Spinal cord (tissue), 10 donors: ENCODE results near the gene GPAT3. TPM values are rescaled to one million over a fixed set of nuclear protein-coding genes. Genes with fewer than 3 reads are reported as not detected.
"Not testable (repeated sequence)": the region's sequence is repeated elsewhere in the genome, so short reads cannot be mapped to it uniquely, and the experiment has no call there.

Experiments
- DNase-seq, 6 donors: peaks; one replicate each; pipeline versions ENCODE4 v3.0.0 to v3.0.0-alpha.2; 2013 to 2015; ENCODE audit warnings: low spot score in 6 of 6, low read depth in 4 of 6
- H3K27ac ChIP-seq: one replicate; pipeline ENCODE4 v1.5.1; 2013; ENCODE audit warnings: low read depth, low read length, control low read depth
- H3K27me3 ChIP-seq: one replicate; pipeline ENCODE4 v1.6.1; 2013; ENCODE audit warnings: low read length; ENCODE audit not compliant: control insufficient read depth, insufficient read depth
- H3K36me3 ChIP-seq: one replicate; pipeline ENCODE4 v1.6.1; 2013; ENCODE audit warnings: low read length; ENCODE audit not compliant: control insufficient read depth, insufficient read depth
- H3K4me1 ChIP-seq: one replicate; pipeline ENCODE4 v1.6.1; 2013; ENCODE audit warnings: low read length; ENCODE audit not compliant: control insufficient read depth, insufficient read depth
- H3K4me3 ChIP-seq: one replicate; pipeline ENCODE4 v1.5.1; 2013; ENCODE audit warnings: low read depth, low read length, control low read depth
- H3K9me3 ChIP-seq: one replicate; pipeline ENCODE4 v1.6.1; 2013; ENCODE audit warnings: low read length; ENCODE audit not compliant: control insufficient read depth, insufficient read depth
- WGBS: methylation state at CpG from one replicate; pipeline ENCODE4 v1.1.5; 2013; ENCODE audit warnings: missing lambda C conversion rate; ENCODE audit not compliant: insufficient coverage; 5-methylcytosine and 5-hydroxymethylcytosine counted together
- long read RNA-seq, 4 donors: transcript quantifications; one replicate each; lab custom pipeline, GENCODE V29; 2026
- polyA plus RNA-seq, 2 donors: library from polyadenylated mRNA; unstranded; fragments of 120-200 nt; gene quantifications; one replicate each; pipeline ENCODE4 v1.2.1, GENCODE V29; 2013; ENCODE audit not compliant: insufficient read length in 2 of 2
- total RNA-seq, 2 donors: library from RNA; depleted of rRNA in 1 of 2; stranded (reverse); fragments of 120-200 nt in 1 of 2; fragments of >200 nt in 1 of 2; gene quantifications; one replicate each; pipeline versions ENCODE4 v1.2.3 to v1.2.4, GENCODE V29; 2013 to 2014
- donor health status: healthy.

Gene GPAT3
- 1 to 10 TPM; 4.4 to 7.4 TPM for total RNA-seq
- polyA plus RNA-seq: 1 to 10 TPM; 3.4 to 3.6 TPM
- long read RNA-seq, donor 1: 0 reads
- long read RNA-seq, donor 2, partial matches to known transcripts: 0 of 1 reads
- long read RNA-seq, donor 2, other reads (novel, unspliced or antisense): 0 of 1 reads
- long read RNA-seq, donor 3, partial matches to known transcripts: 0 of 1 reads
- long read RNA-seq, donor 3, other reads (novel, unspliced or antisense): 0 of 1 reads
- long read RNA-seq, donor 4, partial matches to known transcripts: 6 of 10 reads
- long read RNA-seq, donor 4, other reads (novel, unspliced or antisense): 0 of 10 reads

DNA sequence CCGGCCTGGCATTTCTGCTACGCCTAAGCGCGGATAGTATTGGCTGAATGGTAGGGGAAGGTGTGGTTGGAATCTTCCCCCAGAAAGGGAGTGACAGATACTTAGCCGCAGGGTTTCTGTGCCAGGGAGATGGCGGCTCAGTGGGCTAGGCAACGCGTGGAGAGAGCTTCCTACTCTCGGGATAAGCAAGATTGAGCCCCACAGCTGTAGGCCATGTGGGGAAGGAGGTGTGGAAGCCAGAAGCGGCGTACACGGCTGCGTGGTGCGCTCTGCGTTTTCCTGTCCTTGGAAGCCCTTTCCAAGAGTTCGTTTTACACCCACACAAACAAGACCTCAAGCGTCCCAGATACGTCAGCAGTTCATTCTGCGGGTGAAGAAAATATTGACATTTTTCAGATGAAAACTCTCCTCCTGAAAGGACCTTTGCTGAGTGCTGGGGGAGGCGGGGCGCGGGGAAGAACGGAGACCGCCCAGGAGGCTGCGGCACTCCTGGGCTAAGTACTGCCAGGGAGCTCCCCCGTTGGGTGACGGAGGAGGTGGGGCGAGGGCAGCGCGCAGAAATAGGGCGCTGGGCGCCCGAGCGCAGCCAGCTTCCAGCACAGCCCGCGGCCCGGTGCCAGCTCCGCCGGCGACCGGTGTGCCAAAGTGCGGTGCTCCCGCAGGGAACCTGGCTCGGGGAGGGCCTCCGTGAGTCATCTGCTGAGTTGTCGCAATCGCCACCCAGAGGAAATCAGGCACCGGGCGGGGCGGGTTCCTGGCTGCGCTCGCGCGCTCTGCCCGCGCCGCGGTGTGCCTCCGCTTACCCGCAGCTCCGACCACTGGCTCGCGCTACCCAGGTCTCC, at the start of gene GPAT3:
TSS of gene GPAT3 (plus strand) at position 589 of the 842 bp plus-strand sequence. CDS start 515 bp downstream, outside the sequence.
- H3K27ac ChIP-seq: no peak within 1 kb of the TSS
- H3K36me3 ChIP-seq: no peaks in the 10 kb centered on the region
- under 1% methylated on average over 56 of the region's 63 CpGs for WGBS
- DNase-seq: peak in 3 of 6 donors; percentile 9 to 65 (median 51)
- H3K27me3 ChIP-seq: peaks cover 46% of the 10 kb centered on the region
- peaks cover 20% of the 10 kb centered on the region for H3K4me1 ChIP-seq
- peak within 1 kb of the TSS; percentile 54 for H3K4me3 ChIP-seq
- H3K9me3 ChIP-seq: no peaks in the 10 kb centered on the region

DNA sequence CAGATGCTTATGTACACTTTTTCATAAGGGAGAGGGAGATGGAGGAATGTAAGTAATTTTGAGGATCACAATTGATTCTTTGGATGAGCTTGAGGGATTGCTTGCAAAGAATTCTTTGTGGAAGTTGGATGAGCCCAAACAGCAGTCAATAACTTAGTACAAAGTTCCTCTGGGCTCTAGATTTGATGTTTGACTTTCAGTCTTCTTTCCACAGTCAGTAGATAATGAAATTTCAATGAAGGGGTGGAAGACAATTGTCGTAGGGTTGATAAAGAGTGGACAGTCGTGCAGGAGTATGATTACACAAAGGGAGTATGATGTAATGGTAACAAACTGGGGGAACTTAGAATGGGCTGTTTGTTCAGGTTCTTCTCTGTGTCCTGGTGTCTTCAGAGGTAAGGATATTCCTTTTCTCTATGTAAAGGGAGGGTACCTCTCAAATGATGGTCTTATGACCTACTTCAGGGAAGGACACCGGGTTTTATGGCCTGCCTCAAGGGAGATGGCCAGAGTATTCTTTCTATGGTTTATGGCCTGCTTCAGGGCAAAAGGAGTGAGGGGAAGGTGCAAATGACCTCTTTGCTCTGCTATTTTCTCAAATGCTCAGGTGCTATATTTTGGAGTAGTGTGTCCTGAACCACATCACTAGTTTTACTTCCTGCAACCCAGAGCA, 49.3 kb upstream of the GPAT3 start:
- Histone ChIP-seq H3K4me3 (no peak overlapping the region), H3K4me1 (peaks cover 6% of the 10 kb centered on the region), H3K9me3 (no peaks in the 10 kb centered on the region), H3K27ac (no peak overlapping the region), H3K36me3 (no peaks in the 10 kb centered on the region), H3K27me3 (no peaks in the 10 kb centered on the region)
- WGBS: 67% methylated on average over 2 of the region's 3 CpGs
- no peak for DNase-seq

DNA sequence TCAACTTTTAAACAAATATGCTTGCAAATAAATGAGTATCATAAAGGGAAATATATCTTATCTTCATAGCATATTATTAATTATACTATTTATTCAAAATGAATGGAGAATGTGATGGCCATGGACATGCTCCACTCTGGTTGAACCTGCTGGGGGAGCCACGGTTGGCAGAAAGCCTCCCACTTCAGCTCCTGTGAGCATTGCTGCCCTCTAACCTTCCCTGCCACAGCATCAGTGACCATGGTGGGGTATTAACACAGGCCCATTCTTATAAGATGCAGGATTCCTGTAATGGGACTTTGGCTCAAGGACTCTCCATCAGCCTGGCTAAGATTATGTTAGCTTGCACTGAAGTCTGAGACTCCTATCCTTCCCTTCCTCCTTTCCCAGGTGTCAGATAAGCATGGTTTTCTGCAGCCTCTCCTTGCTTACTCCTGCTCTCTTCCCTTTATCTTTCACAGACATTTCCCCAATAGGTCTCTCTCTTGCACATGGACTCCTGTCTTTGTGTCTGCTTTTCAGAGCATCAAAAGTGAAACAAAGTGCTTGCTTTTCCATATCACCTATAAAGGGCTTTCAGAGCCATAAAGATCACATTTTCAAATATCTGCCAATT, 46.1 kb upstream of the GPAT3 start:
- H3K4me1 ChIP-seq: no peaks in the 10 kb centered on the region
- no peaks in the 10 kb centered on the region for H3K9me3 ChIP-seq
- peak in 1 of 6 donors; percentile 1 for DNase-seq
- WGBS: 38% methylated on average over 1 of the region's 1 CpG
- H3K4me3 ChIP-seq: no peak overlapping the region
- no peak overlapping the region for H3K27ac ChIP-seq
- no peaks in the 10 kb centered on the region for H3K27me3 ChIP-seq
- no peaks in the 10 kb centered on the region for H3K36me3 ChIP-seq

- Histone ChIP-seq H3K4me1 (no peaks in the 10 kb centered on the region), H3K9me3 (no peaks in the 10 kb centered on the region), H3K27me3 (no peaks in the 10 kb centered on the region), H3K27ac (no peak overlapping the region), H3K36me3 (no peaks in the 10 kb centered on the region), H3K4me3 (no peak overlapping the region)
- WGBS: no CpG with 5 or more reads among the region's 1 CpG
- peak in 2 of 6 donors; percentile 9 to 14 for DNase-seq
These were observed 44.9 kb upstream of the GPAT3 start for GRCh38 chr4:83490876-83491450.

GRCh38 chr4:83496085-83496917, 39.6 kb upstream of the GPAT3 start:
- WGBS: 61% methylated on average over 5 of the region's 8 CpGs
- not testable (repeated sequence) for H3K27ac ChIP-seq, H3K4me3 ChIP-seq, H3K27me3 ChIP-seq, H3K36me3 ChIP-seq, H3K4me1 ChIP-seq, H3K9me3 ChIP-seq
- DNase-seq: peak in 1 of 6 donors; percentile 18

GRCh38 chr4:83498187-83498586, 37.7 kb upstream of the GPAT3 start:
- Histone ChIP-seq H3K9me3 (no peaks in the 10 kb centered on the region), H3K4me3 (no peak overlapping the region), H3K36me3 (no peaks in the 10 kb centered on the region), H3K27me3 (no peaks in the 10 kb centered on the region), H3K27ac (no peak overlapping the region), H3K4me1 (no peaks in the 10 kb centered on the region)
- WGBS: no CpG with 5 or more reads among the region's 1 CpG
- no peak for DNase-seq

- 95% methylated on average over 3 of the region's 3 CpGs for WGBS
- H3K27me3 ChIP-seq, H3K27ac ChIP-seq, H3K9me3 ChIP-seq, H3K36me3 ChIP-seq, H3K4me3 ChIP-seq, H3K4me1 ChIP-seq, DNase-seq: not testable (repeated sequence)
These were observed 34.2 kb upstream of the GPAT3 start for GRCh38 chr4:83501671-83502070.

- no peaks in the 10 kb centered on the region for H3K4me1 ChIP-seq
- H3K4me3 ChIP-seq: no peak overlapping the region
- H3K9me3 ChIP-seq: no peaks in the 10 kb centered on the region
- H3K36me3 ChIP-seq: no peaks in the 10 kb centered on the region
- DNase-seq: no peak
- no peaks in the 10 kb centered on the region for H3K27me3 ChIP-seq
- H3K27ac ChIP-seq: no peak overlapping the region
These were observed 31.9 kb upstream of the GPAT3 start for GRCh38 chr4:83503974-83504373.
